ENCODE results near the gene CAMK1D.

CAMK1D gene

DNA sequence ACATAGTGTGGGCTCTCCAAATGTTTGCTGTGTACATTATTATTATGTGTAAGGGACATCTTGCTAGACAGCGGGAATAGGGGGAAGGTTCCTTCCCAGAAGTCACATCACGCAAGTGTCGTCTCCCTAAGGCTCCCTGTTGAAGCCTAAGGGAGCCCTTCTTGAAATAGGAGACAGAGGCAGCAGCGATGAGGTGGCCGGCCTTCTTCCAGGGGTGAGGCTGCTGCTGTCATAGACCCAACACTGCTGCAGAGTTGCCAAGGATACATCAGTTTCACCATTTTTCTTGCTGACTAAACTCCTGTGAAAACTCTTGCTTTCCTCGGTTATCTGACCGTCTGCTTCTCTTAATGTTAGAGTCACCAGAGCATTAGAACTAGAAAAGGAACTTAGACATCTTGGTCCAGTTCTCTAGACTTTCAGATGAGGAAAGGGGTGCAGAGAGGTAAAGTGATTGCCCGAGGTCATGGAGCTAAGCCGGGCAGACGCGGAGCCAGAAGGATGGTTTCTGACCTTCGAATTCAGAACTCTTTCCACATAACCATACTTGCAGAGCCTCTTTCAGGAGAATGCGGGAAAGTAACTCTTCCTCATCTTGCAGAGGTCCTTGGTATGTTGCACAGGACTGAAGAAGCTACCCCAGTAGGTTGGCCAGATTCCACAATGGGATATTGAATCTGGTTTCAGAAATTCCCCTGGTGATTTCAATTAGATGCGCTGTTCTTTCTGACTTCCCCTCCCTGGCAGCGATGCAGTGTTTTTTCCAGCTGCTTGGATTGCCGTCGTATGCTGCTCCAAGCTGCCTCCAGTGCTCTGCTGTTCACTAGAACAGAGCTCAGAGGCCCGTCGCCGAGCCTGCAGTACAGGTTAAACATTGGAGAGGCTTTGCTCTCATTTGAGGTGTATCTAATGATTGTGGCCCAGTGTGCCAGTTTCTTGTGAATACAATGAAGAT, 217.1 kb downstream of the CAMK1D start:
- DNase-seq: no peak

GRCh38 chr10:12568391-12569009, 219.2 kb downstream of the CAMK1D start:
- no peak for DNase-seq

DNA sequence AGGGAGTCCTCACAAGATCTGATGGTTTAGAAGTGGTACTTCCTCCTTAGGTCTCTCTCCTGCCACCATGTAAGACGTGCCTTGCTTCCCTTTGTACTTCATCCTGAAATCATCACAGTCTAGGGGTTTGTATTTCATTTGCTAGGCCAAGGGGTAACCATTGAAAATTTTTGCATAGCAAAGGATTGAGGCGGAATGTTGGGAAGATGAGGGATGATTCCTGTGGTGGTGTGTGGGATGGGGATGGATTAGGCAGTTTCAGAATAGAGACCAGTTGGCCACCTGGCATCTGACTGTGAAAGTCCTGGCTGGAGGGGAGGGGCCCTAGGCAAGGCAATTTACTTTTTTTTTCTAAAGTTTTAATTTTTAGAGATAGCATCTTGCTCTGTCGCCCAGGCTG, 222.9 kb downstream of the CAMK1D start:
- no peak for DNase-seq

- no peak for DNase-seq
These were observed 228.3 kb downstream of the CAMK1D start for GRCh38 chr10:12577610-12578009.

DNA sequence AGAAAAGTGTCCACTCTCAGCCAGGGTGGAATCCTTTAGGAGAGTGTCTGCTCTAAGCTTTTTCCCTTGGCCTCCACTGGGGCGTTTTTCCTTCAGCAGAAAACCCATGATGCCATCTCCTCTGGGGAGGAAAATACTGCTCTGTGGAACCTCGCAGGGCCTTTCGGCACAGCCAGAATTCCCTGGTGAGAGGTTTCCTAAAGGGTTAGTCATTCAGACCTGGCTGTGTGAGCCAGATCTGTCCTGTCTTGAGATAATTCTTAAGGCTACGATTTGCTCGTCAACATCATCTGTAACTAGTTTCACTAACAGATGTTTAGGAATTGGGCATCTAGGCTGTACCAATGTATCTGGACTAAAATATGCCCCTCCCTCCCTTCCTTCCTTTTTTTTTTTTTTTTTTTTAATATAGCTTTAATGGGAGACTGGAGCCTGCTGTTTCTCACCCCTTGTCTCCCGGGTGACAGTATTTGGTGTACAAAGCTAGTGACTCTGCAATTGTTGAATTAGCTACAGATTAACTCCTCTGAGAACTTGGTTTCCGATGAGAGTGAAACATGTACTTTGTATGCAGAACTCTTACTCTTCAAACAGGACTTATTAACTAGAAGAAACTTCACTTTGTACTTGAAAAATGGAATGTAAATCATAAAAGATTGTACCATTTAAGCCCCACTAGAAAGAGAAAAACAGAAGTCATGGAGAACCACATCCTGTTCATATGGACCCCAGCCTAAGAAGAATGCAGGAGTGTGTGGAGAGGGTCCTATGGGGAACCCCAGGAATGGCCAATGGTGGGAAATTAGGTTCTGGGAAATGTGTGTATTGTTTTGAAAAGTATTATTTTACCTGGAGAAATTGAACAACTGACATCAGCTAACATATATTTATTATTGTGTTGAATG, 230.9 kb downstream of the CAMK1D start:
- DNase-seq: no peak

GRCh38 chr10:12583891-12584595, 234.7 kb downstream of the CAMK1D start:
- no peak for DNase-seq

DNA sequence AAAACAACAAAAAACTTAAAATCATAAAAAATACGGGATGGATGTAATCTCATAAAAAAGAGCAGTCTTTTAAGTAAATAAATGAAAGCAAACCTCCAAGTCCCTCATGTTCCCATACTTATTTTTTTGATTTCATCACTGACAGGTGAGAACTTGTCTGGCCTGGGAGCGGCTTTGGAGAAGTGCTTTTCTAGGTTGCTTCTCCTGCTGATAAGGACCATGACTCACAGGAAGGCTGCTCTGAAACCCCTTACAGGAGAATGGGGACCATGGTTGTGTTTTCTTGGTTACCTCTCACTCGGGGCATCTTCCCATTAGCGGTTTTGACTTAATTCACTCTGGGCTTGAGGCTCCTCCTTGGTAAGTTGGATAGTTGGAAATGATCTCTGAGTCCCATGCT, 237.4 kb downstream of the CAMK1D start:
- DNase-seq: no peak

- DNase-seq: no peak
These were observed 238.1 kb downstream of the CAMK1D start for GRCh38 chr10:12587451-12587888.

GRCh38 chr10:12588091-12588860, 238.9 kb downstream of the CAMK1D start:
- peak; percentile 60 for DNase-seq

- no peak for DNase-seq
These were observed 239.9 kb downstream of the CAMK1D start for GRCh38 chr10:12589291-12589690.

GRCh38 chr10:12589791-12590190, 240.4 kb downstream of the CAMK1D start:
- DNase-seq: no peak

DNA sequence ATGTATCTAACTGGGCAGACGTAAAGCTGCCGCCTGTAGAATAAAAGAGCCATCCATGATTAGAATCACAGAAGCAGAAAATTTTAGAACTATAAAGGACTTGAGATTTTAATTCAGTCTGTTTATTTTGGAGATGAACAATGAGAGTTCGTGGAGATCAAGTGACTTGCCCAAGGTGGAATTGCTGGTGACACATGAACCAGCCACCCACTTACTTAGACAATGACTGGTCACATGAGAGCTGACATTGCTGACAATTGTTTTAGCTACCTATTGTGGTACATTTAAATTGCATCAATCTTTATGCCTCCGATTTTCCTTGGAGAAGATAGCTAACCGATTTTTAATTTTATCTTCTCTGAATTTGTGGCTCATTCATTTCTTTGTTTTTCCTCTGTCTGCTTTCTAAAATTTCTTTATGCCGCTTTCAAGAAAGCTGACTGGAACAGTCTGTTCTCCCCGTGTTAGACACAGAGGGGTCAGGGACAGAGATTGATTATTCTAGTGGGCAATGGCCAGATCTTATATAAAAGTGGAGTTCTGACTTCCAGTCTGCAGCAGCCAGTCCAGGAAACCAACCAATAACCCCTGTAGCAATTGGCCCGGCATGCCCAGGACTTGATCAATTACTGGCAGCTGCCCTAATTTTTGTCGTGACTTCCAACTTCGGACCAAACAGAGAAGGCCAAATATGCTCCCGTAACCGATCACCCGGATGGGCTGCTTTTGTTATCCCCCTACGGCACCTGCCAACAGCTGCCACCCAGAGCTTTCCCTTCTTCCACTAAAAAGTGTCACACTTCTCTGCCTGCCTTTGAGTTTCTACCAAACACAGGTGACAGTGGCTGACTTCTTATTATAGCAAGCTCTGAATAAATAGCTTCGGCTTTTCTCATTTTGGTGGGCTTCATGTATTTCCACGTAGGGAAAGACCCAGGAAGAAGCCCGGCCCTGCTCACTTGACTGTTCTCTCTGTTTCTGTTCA, 241.6 kb downstream of the CAMK1D start:
- no peak for DNase-seq

GRCh38 chr10:12592967-12593366, 243.6 kb downstream of the CAMK1D start:
- no peak for DNase-seq

DNA sequence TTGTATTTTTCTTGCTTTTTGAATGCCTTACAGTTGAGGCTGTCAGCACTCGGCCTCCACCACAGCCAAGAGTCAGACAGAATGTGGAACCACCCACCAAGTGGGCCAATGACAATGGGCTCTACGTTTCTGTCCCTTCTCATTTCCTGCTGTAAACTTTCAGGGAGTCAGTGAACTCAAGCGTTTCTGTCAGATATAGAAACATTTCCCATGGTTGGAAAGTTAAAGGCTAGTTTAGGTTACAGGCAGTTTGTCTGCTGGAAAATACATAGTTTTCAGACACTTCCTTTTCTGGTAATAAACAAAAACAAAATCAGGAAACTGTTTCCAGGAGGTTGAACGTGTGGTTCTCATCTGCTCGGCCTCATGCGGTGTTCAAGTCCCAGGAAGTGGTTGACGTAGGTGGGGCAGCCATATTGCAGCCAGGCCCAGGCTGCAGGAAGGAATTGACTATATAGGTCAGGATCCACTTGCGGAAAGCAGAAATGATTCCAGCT, 245.1 kb downstream of the CAMK1D start:
- DNase-seq: peak; percentile 79

- no peak for DNase-seq
These were observed 246.7 kb downstream of the CAMK1D start for GRCh38 chr10:12595936-12596576.

DNA sequence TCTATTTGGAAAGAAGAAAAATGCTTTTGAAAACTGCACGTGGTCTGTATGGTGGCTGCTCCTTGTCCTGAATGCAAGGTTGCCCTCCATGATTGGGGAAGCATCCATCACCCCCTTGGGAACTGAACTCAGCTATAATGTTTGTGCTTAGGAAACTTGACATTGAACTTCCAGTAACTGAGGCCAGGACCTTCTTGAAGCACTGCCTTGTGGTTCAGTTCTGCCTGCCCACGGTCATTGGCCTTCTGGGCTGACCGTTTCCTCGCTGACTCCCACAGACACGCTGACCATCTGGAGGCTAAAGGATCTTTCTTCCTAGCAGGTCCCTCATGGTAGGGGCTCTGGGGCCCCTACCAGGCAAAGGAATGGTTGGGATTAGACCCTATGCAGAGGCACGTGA, 247.8 kb downstream of the CAMK1D start:
- DNase-seq: no peak

- DNase-seq: peak; percentile 19
These were observed 248.7 kb downstream of the CAMK1D start for GRCh38 chr10:12597788-12598765.

GRCh38 chr10:12600652-12601051, 251.3 kb downstream of the CAMK1D start:
- DNase-seq: no peak

Measured in central memory CD4-positive, alpha-beta T cell (primary cell).